H9 (cell line): Measurements from ENCODE around the gene PDE3A. TPM values are rescaled to one million over a fixed set of nuclear protein-coding genes. Genes with fewer than 3 reads are reported as not detected.

Source experiments
- DNase-seq: peaks from one replicate; pipeline ENCODE4 v3.0.0-alpha.2; 2017
- H2AFZ ChIP-seq: one replicate; pipeline ENCODE4 v1.6.1; 2013; ENCODE audit warnings: mild to moderate bottlenecking, low read length, control low read depth, moderate library complexity
- H2AK5ac ChIP-seq: 2 replicates; pipeline ENCODE4 v1.6.1; 2013; ENCODE audit warnings: low read length, control low read depth, mixed read lengths; ENCODE audit not compliant: insufficient read length
- H2BK120ac ChIP-seq: one replicate; pipeline ENCODE4 v1.6.1; 2013; ENCODE audit warnings: low read depth, mild to moderate bottlenecking, low read length, control low read depth, inconsistent platforms; ENCODE audit not compliant: poor library complexity, severe bottlenecking
- H2BK12ac ChIP-seq: 2 replicates; pipeline ENCODE4 v1.6.1; 2013; ENCODE audit warnings: low read length, control low read depth, mixed read lengths, low read depth; ENCODE audit not compliant: insufficient read length
- H2BK15ac ChIP-seq: 2 replicates; pipeline ENCODE4 v1.6.1; 2013; ENCODE audit warnings: low read depth, low read length, control low read depth
- H2BK20ac ChIP-seq: one replicate; pipeline ENCODE4 v1.6.1; 2013; ENCODE audit warnings: low read depth, mild to moderate bottlenecking, low read length, control low read depth, inconsistent platforms; ENCODE audit not compliant: poor library complexity, severe bottlenecking
- H2BK5ac ChIP-seq: 2 replicates; pipeline ENCODE4 v1.6.1; 2013; ENCODE audit warnings: low read length, control low read depth, mixed read lengths; ENCODE audit not compliant: insufficient read length
- H3K14ac ChIP-seq: 2 replicates; pipeline ENCODE4 v1.6.1; 2013; ENCODE audit warnings: low read length, control low read depth; ENCODE audit not compliant: insufficient read depth
- H3K18ac ChIP-seq: 2 replicates; pipeline ENCODE4 v1.6.1; 2013; ENCODE audit warnings: low read depth, mild to moderate bottlenecking, mixed read lengths, low read length, control low read depth; ENCODE audit not compliant: insufficient read length
- H3K23ac ChIP-seq: 2 replicates; pipeline ENCODE4 v1.6.1; 2013; ENCODE audit warnings: low read length, control low read depth, mixed read lengths, low read depth; ENCODE audit not compliant: insufficient read length
- H3K23me2 ChIP-seq: 2 replicates; pipeline ENCODE4 v1.6.1; 2013; ENCODE audit warnings: low read depth, mild to moderate bottlenecking, mixed read lengths, low read length, control low read depth; ENCODE audit not compliant: insufficient read length, poor library complexity, severe bottlenecking
- H3K27ac ChIP-seq: 2 replicates; pipeline ENCODE4 v1.5.1; 2013; ENCODE audit warnings: low read length, control low read depth, mixed read lengths, low read depth; ENCODE audit not compliant: insufficient read length
- H3K27me3 ChIP-seq: 2 replicates; pipeline ENCODE4 v1.6.1; 2013; ENCODE audit warnings: low read length, control low read depth, inconsistent platforms; ENCODE audit not compliant: insufficient read depth
- H3K4ac ChIP-seq: 2 replicates; pipeline ENCODE4 v1.6.1; 2013; ENCODE audit warnings: low read depth, mild to moderate bottlenecking, control low read depth, inconsistent platforms, low read length, moderate library complexity
- H3K4me1 ChIP-seq: 2 replicates; pipeline ENCODE4 v1.6.1; 2013; ENCODE audit warnings: low read length, control low read depth, inconsistent platforms; ENCODE audit not compliant: insufficient read depth
- H3K4me2 ChIP-seq: 2 replicates; pipeline ENCODE4 v1.6.1; 2013; ENCODE audit warnings: low read length, control low read depth, mixed read lengths; ENCODE audit not compliant: insufficient read length, insufficient read depth
- H3K56ac ChIP-seq: 2 replicates; pipeline ENCODE4 v1.6.1; 2013; ENCODE audit warnings: low read depth, mild to moderate bottlenecking, mixed read lengths, low read length, control low read depth; ENCODE audit not compliant: insufficient read length
- H3K79me1 ChIP-seq: 2 replicates; pipeline ENCODE4 v1.6.1; 2013; ENCODE audit warnings: low read depth, mild to moderate bottlenecking, moderate library complexity, low read length, control low read depth, inconsistent platforms; ENCODE audit not compliant: insufficient read depth, poor library complexity, severe bottlenecking
- H3K79me2 ChIP-seq: 2 replicates; pipeline ENCODE4 v1.6.1; 2013; ENCODE audit warnings: low read length, control low read depth, inconsistent platforms; ENCODE audit not compliant: insufficient read depth
- H3K9ac ChIP-seq: 2 replicates; pipeline ENCODE4 v1.6.1; 2013; ENCODE audit warnings: low read length, control low read depth, mixed read lengths; ENCODE audit not compliant: insufficient read length; ENCODE audit errors: extremely low read depth
- H3K9me3 ChIP-seq: one replicate; pipeline ENCODE4 v1.6.1; 2013; ENCODE audit warnings: low read depth, low read length, inconsistent platforms; ENCODE audit not compliant: control insufficient read depth
- H3T11ph ChIP-seq: one replicate; pipeline ENCODE4 v1.6.1; 2013; ENCODE audit warnings: mild to moderate bottlenecking, low read length, control low read depth, inconsistent platforms
- H4K20me1 ChIP-seq: one replicate; pipeline ENCODE4 v1.6.1; 2013; ENCODE audit not compliant: control insufficient read depth, insufficient read length, insufficient read depth
- H4K5ac ChIP-seq: 2 replicates; pipeline ENCODE4 v1.6.1; 2013; ENCODE audit warnings: low read depth, mild to moderate bottlenecking, mixed read lengths, low read length, control low read depth; ENCODE audit not compliant: insufficient read length
- H4K8ac ChIP-seq: replicated peaks from 2 replicates; pipeline ENCODE4 v1.6.1; 2013; ENCODE audit warnings: low read length, control low read depth, mixed read lengths, low read depth; ENCODE audit not compliant: insufficient read length
- H4K91ac ChIP-seq: 2 replicates; pipeline ENCODE4 v1.6.1; 2013; ENCODE audit warnings: low read depth, mild to moderate bottlenecking, moderate library complexity, mixed read lengths, low read length, control low read depth; ENCODE audit not compliant: insufficient read length
- H3K27ac Mint-ChIP-seq, 3 experiments: 2 replicates in 2 of 3; 3 replicates in 1 of 3; pipeline ENCODE4 v1.8.0; 2020 to 2021; ENCODE audit warnings: mixed read lengths in 3 of 3, mild to moderate bottlenecking in 1 of 3, moderate library complexity in 1 of 3
- H3K27me3 Mint-ChIP-seq: 2 replicates; pipeline ENCODE4 v1.8.0; 2021; ENCODE audit warnings: low read depth, mild to moderate bottlenecking, moderate library complexity, mixed read lengths
- H3K36me3 Mint-ChIP-seq, 3 experiments: 2 replicates in 2 of 3; 3 replicates in 1 of 3; pipeline ENCODE4 v1.8.0; 2020 to 2021; ENCODE audit warnings: low read depth in 3 of 3, mixed read lengths in 3 of 3; ENCODE audit not compliant: insufficient read depth in 1 of 3
- H3K4me1 Mint-ChIP-seq, 2 experiments: 2 replicates each; pipeline ENCODE4 v1.8.0; 2020; ENCODE audit warnings: mixed read lengths in 2 of 2
- H3K4me3 Mint-ChIP-seq, 2 experiments: 2 replicates in 1 of 2; 3 replicates in 1 of 2; pipeline ENCODE4 v1.8.0; 2020 to 2021; ENCODE audit warnings: mild to moderate bottlenecking in 2 of 2, mixed read lengths in 2 of 2, moderate library complexity in 1 of 2
- H3K9me3 Mint-ChIP-seq, 2 experiments: 2 replicates in 1 of 2; 3 replicates in 1 of 2; pipeline ENCODE4 v1.8.0; 2020; ENCODE audit warnings: mild to moderate bottlenecking in 2 of 2, mixed read lengths in 2 of 2, moderate library complexity in 1 of 2
- CTCF ChIP-seq: fragments of 200-600 bp; sonication (generic); conservative IDR thresholded peaks from 3 replicates; pipeline ENCODE4 v1.8.0; 2021; ENCODE audit warnings: antibody characterized with exemption, mild to moderate bottlenecking
- WGBS: extraction: QIAGEN DNeasy Blood & Tissue Kit; methylation state at CpG from one replicate; pipeline ENCODE4 v1.1.7; 2013; ENCODE audit warnings: missing lambda C conversion rate, low lambda C conversion rate, mixed read lengths; ENCODE audit not compliant: insufficient read length; ENCODE audit errors: extremely low coverage; 5-methylcytosine and 5-hydroxymethylcytosine counted together
- total RNA-seq: library from RNA; stranded (reverse); gene quantifications from 2 replicates; pipeline ENCODE4 v1.2.1, GENCODE V29; 2021

PDE3A gene
- total RNA-seq, 1 experiment from 2014 or later = 3.0 TPM

GRCh38 chr12:20473133-20473532 lies 104.8 kb downstream of the PDE3A start:
- H3K4me1 Mint-ChIP-seq = peaks cover 12 to 13% of the 10 kb centered on the region in 2 experiments
- no peak for TF ChIP-seq CTCF

More at GRCh38 chr12:20473133-20473532, 104.8 kb downstream of the PDE3A start:
- Histone ChIP-seq H4K20me1 (no peaks in the 10 kb centered on the region), H3K14ac (no peak overlapping the region), H3K27ac (no peak overlapping the region), H3K79me2 (no peaks in the 10 kb centered on the region), H3T11ph (no peak overlapping the region), H4K8ac (no peak overlapping the region), H4K5ac (no peak overlapping the region), H3K9ac (no peak overlapping the region), H3K56ac (no peak overlapping the region), H3K9me3 (no peaks in the 10 kb centered on the region), H2BK20ac (no peak overlapping the region), H3K27me3 (no peaks in the 10 kb centered on the region), H2BK120ac (no peak overlapping the region), H3K4ac (no peak overlapping the region), H3K79me1 (no peaks in the 10 kb centered on the region), H2AK5ac (no peak overlapping the region), H2AFZ (no peak overlapping the region), H2BK5ac (no peak overlapping the region), H3K4me1 (no peaks in the 10 kb centered on the region), H4K91ac (no peak overlapping the region), H2BK12ac (no peak overlapping the region), H3K23me2 (no peaks in the 10 kb centered on the region), H2BK15ac (no peak overlapping the region), H3K23ac (no peak overlapping the region), H3K18ac (no peak overlapping the region), H3K4me2 (no peak overlapping the region)
- Mint-ChIP-seq H3K36me3 (peaks cover 7 to 14% (median 7%) of the 10 kb centered on the region in 3 experiments; a peak in 6 of 7 replicates), H3K27ac (no peak overlapping the region), H3K27me3 (no peaks in the 10 kb centered on the region), H3K9me3 (peaks cover 7 to 8% of the 10 kb centered on the region in 2 experiments; a peak in 4 of 5 replicates), H3K4me3 (no peak overlapping the region)
- no CpG with 5 or more reads among the region's 5 CpGs for WGBS
- DNase-seq = no peak
